Activated CD4-positive, alpha-beta T cell treated with anti-CD3 and anti-CD28 coated beads, Interleukin-2, Interleukin-6, amounts not matched to agents 100 ng/mL and 50 ng/mL, durations not matched to agents 16 hours and 8 hours (primary cell): ENCODE results near the gene CUBN.

Source experiments
- DNase-seq: peaks from one replicate; pipeline ENCODE4 v3.0.0-alpha.2; 2020

Gene CUBN

DNA sequence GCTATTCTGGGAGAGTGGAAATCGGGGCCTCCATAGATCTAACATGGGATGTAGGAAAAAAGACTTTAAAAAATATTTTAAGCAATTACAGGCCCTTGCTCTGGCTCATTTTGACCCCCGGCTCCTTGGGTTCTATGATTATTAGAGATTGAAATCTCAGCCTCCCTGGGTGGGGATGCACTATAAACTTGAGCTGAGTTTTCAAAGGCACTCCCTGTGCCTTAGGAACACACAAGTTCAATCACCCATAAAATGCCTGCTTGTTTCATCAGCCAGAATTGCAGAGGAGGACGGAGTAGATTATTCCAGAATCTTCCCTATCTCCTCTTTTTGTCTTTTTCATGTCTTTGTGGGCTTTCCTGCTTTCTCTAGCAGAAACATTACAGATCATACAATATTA lies 145.4 kb downstream of the CUBN start:
- no peak for DNase-seq

DNA sequence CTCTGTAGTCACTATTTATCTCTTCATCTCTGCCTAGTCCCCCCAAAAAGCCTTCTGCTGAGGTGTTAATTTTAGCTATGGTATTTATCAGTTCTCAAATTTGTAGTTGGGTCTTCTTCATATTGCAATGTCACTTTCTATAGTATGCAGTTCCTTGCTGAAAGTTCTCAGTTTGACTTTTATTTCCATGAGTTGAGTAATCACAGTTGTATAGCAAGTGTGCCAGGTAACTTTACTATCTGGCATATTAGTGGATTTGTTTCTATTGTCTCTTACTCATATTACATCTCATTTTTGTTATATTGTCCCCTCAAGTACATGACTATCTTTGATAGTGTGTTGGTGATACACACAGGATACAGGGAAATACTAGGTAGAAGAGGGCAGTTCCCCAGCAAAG lies 152.8 kb downstream of the CUBN start:
- peak; percentile 59 for DNase-seq

DNA sequence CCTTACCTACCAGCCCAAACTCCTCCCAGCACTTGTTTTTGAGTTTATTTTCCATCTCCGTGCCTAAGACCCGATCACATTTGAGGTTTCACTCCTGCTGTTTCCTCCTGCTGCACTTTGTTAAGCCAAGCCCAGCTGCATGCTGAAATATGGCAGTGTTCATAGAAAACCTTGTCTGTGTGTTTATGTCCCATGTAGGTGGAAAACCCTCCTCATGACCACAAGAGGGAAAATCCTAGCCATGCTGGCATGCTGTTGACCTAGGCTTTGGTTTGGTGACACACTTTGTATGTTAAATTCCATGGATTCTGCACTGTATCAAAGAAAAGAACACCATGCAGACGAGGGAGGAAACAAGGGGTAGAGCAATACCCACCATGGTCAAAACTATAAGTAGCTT lies 154.4 kb downstream of the CUBN start:
- no peak for DNase-seq

DNA sequence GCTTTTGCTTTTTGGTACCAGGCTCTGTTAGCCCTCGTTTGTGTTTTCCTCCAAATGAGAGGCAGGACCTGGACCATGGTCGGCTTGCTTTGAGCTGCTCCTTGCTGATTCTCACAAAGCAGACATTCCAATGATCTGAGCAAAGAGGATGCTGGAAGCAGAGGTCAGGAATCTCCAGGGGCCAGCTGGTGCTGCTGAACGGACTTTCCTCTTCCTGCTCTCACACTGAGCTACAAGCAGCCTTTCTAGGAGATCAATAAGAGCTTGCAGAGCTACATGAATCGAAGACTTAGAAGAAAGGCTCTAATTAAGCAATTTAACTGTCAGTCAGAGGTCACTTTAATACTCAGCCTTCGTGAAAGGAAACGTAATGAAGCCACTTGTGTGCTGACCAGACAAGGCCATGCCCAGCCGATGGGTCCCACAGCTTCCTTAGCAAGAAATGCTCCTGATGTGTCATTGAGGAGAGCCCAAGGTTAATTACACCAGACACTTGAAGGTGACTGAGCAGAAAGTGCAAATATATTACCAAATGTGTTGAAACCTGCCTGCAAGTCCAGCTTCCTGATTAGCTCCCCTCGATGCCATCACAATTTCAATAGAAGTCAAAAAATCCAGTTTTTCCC lies 161.1 kb downstream of the CUBN start:
- DNase-seq: no peak

DNA sequence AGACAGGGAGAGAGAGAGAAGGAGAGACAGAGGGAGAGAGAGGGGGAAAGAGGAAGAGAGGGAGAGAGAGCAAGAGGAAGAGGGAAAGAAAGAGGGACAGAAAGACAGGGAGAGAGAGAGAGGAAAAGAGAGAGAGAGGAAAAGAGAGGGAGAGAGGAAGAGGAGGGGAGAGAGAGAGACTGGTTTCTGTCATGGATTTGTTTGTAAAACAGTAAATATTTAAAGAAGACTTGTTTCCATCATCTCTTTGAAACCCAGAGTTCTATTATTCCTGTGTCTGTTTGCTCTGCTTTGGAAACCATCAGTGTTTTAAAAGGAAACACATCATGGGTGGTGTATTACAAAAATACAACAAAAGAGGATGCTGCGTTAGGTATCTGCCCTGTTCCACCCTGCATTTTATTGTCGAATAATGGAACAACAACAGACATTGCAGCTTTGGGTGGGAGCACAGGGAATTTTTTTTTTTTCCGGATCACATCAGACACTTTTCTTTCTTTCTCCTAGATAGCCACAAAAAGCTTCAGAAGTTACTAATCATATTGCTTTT lies 161.7 kb downstream of the CUBN start:
- no peak for DNase-seq

DNA sequence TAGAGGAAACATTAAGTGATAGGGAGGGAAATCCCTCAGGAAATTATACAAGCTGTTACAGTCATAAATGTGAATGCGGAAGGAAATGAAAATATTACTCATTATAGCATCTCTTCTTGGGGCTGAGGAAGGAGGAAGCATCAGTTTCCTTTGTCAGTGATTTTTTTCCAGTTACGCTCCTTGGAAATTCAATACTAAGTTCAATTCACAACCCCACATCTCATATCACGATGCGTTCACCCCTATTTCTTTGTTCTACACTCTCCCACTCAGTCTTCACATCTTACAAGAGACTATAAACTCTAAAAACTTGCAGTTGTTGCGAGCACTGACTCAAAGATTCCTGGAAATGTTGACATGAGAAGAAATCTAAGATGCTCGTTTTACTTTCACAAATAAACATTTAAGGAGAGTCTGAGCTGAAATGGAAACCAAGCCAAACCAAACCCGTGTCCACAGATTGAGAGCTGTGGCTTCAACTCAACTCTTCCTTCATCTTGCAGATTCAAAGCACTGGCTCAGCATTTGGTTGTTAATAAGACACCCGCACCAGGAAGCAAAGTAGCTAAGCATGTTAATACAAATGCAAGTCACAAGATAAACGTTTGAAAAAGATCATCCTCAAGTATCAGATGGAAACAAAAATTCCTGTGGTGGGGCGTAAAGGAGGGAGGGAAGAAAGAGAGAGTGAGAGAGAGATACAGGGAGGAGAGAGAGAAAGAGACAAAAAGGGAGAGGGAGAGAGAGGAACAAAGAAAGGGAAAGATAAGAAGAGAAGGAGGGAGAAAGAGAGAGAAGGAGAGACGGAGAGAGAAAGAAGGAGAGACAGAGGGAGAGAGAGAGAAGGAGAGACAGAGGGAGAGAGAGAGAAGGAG lies 162.4 kb downstream of the CUBN start:
- DNase-seq: peak; percentile 50

DNA sequence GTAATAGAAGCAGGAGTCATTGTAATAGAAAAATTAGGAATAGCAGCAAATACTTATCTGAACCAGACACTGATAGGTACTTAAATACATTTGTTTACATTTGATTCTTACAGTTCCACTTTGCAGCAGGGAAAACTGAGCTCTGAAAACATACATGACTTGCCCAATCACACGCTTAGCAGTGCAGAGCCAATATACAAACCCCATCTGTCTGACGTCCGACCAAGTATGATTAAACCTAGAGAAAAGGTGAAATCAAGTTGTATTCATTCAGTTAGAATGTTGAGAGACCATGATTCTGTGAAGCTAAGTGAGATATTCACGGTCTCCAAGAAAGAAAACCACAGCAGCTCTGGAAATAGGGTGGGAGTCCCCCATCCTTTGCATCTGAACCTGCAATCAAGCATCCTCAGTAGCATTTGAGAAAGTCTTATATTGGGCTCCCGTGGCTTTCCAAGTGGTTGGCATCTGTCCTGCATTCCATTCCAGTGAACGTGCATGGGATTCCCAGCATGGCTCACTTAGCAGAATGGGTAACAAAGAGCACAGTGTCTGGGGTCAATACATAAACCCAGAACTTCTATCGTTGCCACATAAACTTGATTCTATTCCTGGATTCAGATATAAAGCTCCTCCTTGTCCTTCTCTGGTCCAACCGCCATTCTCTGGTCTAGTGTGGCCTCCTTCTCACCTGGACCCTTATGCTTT lies 163.7 kb downstream of the CUBN start:
- no peak for DNase-seq

DNA sequence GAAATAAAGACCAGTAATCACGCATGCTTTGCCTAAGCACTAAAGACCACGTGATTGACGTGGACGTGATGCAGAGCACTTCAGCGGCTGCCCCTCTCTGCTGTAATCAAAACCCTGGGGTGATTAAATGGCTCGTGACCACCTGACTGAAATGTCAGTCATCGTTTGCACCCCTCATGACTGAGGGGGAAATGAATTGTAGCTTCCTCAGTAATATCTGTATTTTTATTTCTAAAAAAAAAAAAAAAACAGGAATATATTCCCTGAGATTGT lies 164.3 kb downstream of the CUBN start:
- DNase-seq: no peak

DNA sequence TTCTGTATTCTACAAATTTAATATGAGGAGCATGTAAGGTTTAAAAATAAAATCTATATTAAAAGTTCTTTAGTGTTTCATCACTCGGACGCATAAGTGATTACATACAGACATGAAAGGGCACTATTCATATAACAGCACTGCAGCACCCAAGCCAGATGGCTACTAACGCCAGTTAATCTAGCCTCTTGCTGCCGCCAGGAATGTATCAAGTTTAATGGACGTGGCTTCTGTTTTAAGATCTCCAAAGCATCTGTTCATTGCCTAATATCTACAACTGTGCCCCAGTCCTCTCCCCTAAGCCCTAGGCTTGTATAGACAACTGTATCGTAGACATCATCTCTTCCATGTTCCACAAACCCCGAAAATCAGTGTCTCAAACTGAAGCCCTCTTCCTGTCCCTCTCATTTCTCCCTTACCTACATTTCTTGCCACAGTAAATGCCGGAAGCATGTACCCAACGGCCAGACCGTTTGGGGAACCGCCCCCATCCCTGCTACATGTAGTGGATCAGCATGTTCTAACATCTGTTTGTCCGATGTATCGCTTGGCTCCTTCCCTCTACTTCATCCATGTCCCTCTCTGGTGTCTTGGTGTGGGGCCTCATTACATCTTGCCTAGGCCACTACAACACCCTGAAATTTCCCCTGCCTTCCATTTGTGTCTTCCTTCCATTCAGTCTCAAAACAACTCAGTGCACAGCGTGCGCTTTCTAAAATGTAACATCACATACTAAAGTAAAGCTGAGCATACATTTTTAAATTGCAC lies 164.9 kb downstream of the CUBN start:
- DNase-seq: no peak

DNA sequence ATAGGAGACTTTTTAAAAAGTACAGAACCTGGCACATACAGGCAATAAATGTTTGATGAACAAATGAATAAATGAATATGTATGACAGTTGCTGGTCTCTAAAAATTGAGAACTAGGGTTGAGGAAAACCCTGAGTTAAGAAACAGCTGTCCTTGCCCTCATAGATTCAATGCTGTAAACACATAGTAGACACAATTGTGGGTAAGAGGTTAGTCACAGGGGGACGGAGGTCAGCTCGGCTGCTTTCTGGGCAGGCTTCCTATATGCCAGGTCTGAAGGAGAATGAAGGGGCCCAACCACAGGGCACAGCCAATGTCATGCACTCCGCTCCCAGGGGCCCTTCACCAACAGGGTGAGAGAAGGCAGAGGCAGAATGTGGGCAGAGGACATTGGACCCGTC lies 169.1 kb downstream of the CUBN start:
- no peak for DNase-seq

DNA sequence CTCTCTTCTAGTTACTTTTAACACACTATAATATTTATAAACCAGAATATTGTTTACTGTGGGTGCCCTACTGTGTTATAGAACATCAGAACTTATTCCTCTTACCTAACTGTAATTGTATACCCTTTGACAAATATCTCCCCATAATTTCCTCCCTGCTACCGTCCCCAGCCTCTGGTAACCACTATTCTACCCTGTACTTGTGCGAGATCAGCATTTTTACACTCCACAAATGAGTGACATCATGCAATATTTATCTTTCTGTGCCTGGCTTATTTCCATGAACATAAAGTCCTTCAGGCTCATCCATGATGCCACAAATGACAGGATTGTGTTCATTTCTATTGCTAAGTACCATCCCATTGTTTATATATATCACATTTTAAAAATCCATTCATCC lies 172.6 kb downstream of the CUBN start:
- no peak for DNase-seq

DNA sequence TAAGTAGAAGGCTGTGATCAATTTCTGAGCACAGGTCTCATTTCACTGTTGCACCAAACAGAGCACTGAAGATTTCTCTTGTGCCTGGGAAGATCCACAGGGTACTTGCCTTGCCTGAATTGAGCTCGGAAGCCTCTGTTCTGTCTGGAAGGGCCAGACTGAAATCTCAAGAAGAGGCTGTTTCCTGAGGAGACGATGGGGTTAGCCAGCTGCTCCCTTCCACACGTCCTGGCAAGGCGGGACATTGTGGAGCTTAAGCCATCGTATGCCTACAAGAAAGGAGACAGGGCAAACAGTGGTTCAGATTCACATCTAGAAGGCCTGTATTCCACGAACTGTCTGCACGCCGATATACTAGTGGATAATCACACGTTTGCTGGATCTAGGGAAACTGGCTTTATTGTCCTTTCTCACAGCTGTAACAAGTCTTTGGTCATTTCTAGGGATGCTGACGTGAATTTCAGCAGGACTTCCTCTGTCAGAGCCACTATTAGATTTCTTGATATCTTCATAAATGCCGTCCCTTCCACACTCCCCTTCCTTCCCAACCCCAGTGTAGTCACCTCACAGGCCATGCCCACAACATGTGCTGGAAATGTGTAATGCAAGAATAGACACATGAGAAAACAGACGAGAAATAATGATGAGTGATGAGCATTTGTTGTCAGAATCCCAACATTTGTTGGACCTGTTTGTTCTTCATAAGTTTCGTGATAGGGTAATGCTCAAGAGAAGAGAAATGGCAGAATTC lies 175.2 kb downstream of the CUBN start:
- no peak for DNase-seq

DNA sequence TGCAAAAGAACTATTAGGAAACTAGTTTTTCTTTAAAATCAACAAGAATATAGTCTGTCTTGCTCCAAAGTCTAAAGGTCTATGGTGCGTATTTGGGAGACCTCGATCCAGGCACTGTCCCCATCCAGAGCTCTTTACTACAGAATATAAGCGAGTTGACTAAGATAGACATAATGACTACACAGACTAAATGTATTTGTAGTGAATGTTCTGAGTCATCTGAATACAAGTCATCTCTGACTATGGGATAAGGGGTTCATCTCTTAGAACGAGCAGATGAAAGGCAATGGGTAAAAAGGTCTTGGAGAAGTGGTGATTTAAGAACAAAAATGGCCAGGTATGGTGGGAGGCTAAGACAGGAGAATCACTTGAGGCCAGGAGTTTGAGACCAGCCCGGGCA lies 176.3 kb downstream of the CUBN start:
- DNase-seq: no peak

DNA sequence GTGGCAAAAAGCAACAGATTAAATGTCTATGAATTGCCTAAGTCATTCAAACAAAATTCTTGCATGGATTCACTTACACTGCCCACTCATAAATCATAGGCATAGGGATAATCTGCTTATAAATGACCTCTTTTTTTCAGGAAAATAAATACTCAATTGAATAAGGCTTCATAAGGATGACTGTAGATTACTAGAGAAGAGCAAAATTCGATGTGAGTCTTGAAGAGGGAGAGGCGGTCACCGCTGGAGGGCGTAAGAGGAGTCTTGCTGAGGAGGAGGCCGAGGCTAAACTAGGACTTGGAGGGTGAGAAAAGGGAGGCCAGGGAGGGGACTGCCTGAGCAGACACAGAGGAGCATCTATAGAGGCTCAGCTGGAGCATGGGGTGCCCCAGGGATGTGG lies 177.0 kb downstream of the CUBN start:
- no peak for DNase-seq

DNA sequence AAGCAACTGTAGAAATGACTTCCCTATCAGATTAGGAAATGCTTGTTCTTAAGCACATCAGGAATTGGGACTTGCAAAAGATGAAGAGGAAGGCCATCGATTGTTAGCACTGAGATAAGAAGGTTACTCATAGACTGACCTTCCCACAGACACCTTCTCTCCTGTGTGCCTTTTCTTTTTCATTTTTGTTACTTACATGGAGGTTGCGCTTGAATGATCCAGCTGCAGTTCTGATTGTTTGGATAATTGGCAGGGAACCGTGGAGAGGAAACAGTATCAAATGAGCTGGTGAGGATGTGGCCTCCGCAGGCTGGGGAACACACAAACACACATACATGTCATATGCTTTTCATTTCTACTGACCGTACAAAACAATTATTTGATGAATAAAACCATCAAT lies 177.5 kb downstream of the CUBN start:
- no peak for DNase-seq

DNA sequence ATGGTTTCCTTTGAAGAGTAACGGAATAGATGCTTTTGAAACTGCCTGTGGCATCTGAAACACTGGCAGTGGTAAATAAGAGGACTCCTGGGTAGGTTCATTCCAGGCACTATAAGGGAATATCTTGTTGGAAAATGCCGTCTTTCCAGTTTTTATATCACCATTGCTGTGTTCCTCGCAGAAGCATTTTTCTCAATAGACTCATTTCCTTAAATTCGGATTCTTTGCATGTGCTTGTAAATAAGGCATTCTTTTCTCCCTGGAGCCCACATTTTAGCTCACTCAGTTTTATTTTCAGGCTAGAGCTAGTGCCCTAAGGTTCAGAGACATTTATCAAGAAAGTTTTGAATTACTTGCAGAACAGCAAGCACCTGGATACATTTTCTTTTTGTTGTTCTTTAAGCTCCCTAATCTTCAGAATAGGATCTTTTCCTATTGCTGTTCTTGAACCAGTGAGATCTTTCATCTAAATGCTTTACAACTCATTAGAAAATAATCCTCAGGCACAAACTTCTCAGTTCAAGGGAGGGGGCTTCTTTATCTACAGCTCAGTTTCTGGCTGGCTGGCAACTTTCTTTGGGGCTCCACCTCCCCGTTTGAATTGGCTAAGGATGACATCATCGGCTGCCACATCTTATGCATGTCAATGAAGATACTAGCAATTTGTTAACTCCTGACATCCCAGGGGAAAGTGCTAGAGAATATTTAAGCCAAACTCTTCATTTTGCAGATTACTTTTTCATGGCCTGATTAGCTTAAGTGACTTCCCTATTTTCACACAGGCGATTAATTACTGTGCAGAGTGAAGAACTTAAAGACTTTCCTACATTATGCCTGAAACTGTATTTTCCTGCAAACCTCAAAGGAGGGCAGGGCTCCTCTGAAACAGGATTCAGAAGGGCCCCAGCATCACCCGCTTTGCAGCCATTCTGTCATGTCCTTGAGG lies 178.7 kb downstream of the CUBN start:
- DNase-seq: no peak

DNA sequence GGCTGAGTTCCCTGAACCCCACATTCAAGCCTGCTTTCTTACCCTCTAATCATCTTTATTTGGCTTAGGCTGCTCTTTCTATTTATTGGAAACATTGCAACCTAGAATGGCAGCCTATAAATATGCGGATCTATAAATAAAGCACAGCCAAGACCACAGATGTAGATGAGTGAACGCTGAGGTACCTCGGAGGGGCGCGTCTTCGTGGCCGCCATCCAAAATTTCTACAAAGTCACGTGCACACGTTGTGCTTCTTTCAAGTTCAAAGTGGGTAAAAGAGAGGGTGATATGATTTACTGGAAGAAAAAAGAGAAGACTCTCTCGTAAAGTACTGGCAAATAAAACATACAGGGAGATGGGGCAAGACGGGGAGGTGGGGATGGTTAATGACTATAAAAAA lies 179.8 kb downstream of the CUBN start:
- no peak for DNase-seq

DNA sequence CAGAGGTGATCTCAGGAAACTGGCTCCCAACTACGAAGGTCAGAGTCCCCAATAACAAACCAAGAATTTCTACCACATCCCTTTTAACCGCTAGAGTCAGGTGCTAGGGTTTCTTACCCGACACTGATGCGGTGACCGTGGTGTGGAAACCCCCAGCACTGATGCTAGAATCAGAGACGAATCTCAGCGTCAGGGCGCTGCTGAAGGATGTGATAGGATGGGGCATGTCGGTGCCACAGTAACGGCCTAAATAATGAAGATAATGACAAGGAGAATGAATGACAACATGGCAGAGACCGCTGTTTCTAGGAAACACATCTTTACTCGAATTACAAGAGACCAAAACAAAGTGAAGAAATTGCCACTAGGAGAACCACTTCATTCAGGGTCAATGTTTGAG lies 181.2 kb downstream of the CUBN start:
- DNase-seq: peak; percentile 26

DNA sequence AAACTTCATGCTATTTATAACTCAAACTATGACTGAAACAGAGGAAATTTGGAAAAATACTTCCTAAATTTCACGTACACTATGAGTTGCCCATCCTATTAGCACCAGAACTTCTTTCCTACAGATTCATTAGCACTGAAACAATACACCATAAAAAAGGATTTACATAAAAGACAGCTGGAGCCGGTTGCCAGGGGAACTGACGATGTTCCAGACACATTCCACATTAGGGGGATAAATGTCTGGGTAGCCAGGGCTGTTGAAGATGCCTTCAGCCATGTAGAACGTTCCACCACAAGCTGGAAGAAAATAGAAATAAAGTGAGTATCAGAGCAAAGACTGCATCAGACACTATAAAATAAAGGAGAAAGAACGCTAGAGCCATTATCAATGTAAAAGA lies 182.5 kb downstream of the CUBN start:
- no peak for DNase-seq

DNA sequence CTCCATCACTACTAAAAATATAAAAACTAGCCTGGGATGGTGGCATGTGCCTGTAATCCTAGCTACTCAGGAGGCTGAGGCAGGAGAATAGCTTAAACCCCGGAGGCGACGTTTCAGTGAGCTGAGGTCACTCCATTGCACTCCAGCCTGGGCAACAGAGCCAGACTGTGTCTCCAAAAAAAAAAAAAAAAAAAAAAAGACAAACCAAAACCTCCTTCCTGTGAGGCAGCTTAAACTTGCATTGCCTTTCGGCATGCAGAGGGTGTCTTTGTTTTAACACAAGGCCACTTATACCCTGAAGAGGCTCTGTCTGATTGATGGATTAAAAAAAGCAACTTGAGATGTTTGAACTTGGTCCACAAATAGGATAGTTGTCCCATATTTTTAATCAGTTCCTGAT lies 184.0 kb downstream of the CUBN start:
- no peak for DNase-seq

DNA sequence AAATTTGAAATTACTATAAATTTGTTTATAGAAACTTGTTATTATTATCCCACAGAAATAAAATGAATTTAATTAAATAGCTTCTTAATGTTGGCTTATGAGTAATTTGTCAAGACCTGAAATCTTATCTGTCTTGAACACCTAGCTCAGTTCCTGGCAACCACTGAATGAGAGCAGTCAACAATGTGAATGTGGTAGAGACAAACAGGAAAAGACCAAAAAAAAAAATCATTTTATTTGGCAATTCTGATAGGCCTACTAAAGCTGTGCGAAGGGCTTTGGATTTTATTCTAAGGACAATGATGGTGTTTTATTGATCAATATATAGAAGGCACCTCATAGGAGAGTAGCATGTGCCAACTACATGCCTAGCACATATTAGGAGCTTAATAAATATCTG lies 184.6 kb downstream of the CUBN start:
- DNase-seq: no peak
